HepG2 (cell line): ENCODE results near the gene NUDT22. TPM values are rescaled to one million over a fixed set of nuclear protein-coding genes. Genes with fewer than 3 reads are reported as not detected.

Source experiments
- BORCS8-MEF2B ChIP-seq: sonication (generic); formaldehyde crosslinking; IDR thresholded peaks from 2 replicates; pipeline ENCODE4 v1.8.0; 2022; ENCODE audit warnings: mild to moderate bottlenecking, missing genetic modification reagents
- FOXK1 ChIP-seq: sonication (generic); formaldehyde crosslinking; IDR thresholded peaks from 2 replicates; pipeline ENCODE4 v1.4.0; 2020; ENCODE audit warnings: low read depth, missing genetic modification reagents, borderline replicate concordance
- MXD1 ChIP-seq: sonication (generic); formaldehyde crosslinking; IDR thresholded peaks from 2 replicates; pipeline ENCODE4 v1.4.0; 2020; ENCODE audit warnings: mild to moderate bottlenecking, missing genetic modification reagents
- NFIC ChIP-seq: IDR thresholded peaks from 2 replicates; pipeline ENCODE4 v1.6.1; 2012; ENCODE audit warnings: mild to moderate bottlenecking, low read length, inconsistent platforms
- NR3C1 ChIP-seq: sonication (generic); formaldehyde crosslinking; IDR thresholded peaks from 2 replicates; pipeline ENCODE4 v1.4.0; 2020; ENCODE audit warnings: missing genetic modification reagents
- PCBP2 ChIP-seq: fragments of 200-400 bp; formaldehyde crosslinking; optimal IDR thresholded peaks from 2 replicates; pipeline ENCODE3; 2018; ENCODE audit warnings: low read length, low read depth; ENCODE audit not compliant: poor library complexity, severe bottlenecking
- SETDB1 ChIP-seq: sonication (generic); formaldehyde crosslinking; IDR thresholded peaks from 2 replicates; pipeline ENCODE4 v1.5.1; 2020; ENCODE audit warnings: missing genetic modification reagents, mild to moderate bottlenecking, borderline replicate concordance
- ZBTB20 ChIP-seq: sonication (generic); formaldehyde crosslinking; IDR thresholded peaks from 2 replicates; pipeline ENCODE4 v1.8.1; 2023; ENCODE audit warnings: missing genetic modification reagents, low read depth, mild to moderate bottlenecking, borderline replicate concordance
- ZGPAT ChIP-seq: IDR thresholded peaks from 2 replicates; pipeline ENCODE4 v1.6.1; 2016; ENCODE audit warnings: mild to moderate bottlenecking
- ZNF205 ChIP-seq: IDR thresholded peaks from 2 replicates; pipeline ENCODE4 v1.6.1; 2018; ENCODE audit warnings: missing biosample characterization, missing genetic modification reagents
- ZNF275 ChIP-seq: sonication (generic); formaldehyde crosslinking; IDR thresholded peaks from 2 replicates; pipeline ENCODE4 v1.8.0; 2022; ENCODE audit warnings: missing genetic modification reagents, mild to moderate bottlenecking, inconsistent platforms, borderline replicate concordance
- ZNF30 ChIP-seq: sonication (generic); formaldehyde crosslinking; IDR thresholded peaks from 2 replicates; pipeline ENCODE4 v1.5.0; 2020; ENCODE audit warnings: mild to moderate bottlenecking, missing genetic modification reagents
- ZNF619 ChIP-seq: sonication (generic); formaldehyde crosslinking; IDR thresholded peaks from 2 replicates; pipeline ENCODE4 v1.4.0; 2020; ENCODE audit warnings: mild to moderate bottlenecking, missing genetic modification reagents
- ZNF674 ChIP-seq: sonication (generic); formaldehyde crosslinking; IDR thresholded peaks from 2 replicates; pipeline ENCODE4 v1.5.0; 2020; ENCODE audit warnings: low read depth, mild to moderate bottlenecking, missing genetic modification reagents
- ZNF768 ChIP-seq: sonication (generic); formaldehyde crosslinking; IDR thresholded peaks from 2 replicates; pipeline ENCODE4 v1.4.0; 2020; ENCODE audit warnings: missing genetic modification reagents
- ZNF784 ChIP-seq: sonication (generic); formaldehyde crosslinking; IDR thresholded peaks from 2 replicates; pipeline ENCODE4 v1.5.1; 2020; ENCODE audit warnings: missing genetic modification reagents, mild to moderate bottlenecking, borderline replicate concordance
- ZNF788 ChIP-seq: sonication (generic); formaldehyde crosslinking; IDR thresholded peaks from 2 replicates; pipeline ENCODE4 v1.5.0; 2020; ENCODE audit warnings: mild to moderate bottlenecking, missing genetic modification reagents, borderline replicate concordance
- ZNF878 ChIP-seq: sonication (generic); formaldehyde crosslinking; IDR thresholded peaks from 2 replicates; pipeline ENCODE4 v1.8.1; 2023; ENCODE audit warnings: mild to moderate bottlenecking, missing genetic modification reagents, moderate library complexity
- polyA plus RNA-seq, 8 experiments: library from polyadenylated mRNA; depleted of rRNA in 3 of 8; stranded (reverse) in 7 of 8; unstranded in 1 of 8; fragments of >200 nt; fragmentation: Illumina TruSeq in 4 of 8; extraction: Trizol in 4 of 8; gene quantifications; 2 replicates each; pipeline versions ENCODE4 v1.2.1 to v1.2.3, GENCODE V29; 2011 to 2016; ENCODE audit warnings: low read depth in 4 of 8, missing spikeins in 1 of 8, mixed read lengths in 1 of 8; ENCODE audit not compliant: insufficient read depth in 1 of 8
- total RNA-seq, 5 experiments: library from RNA; depleted of rRNA; stranded (reverse); fragments of >200 nt; fragmentation: Illumina TruSeq; extraction: Trizol; gene quantifications; 2 replicates each; pipeline ENCODE4 v1.2.3, GENCODE V29; 2016; ENCODE audit warnings: low read depth in 1 of 5
- TF ChIP-seq, protein P1 (sequence below): IDR thresholded peaks from 2 replicates; pipeline ENCODE4 v1.6.1; 2016; ENCODE audit warnings: missing biosample characterization, missing genetic modification reagents, low read depth
- TF ChIP-seq, protein P2 (sequence below): sonication (generic); formaldehyde crosslinking; IDR thresholded peaks from 2 replicates; pipeline ENCODE4 v1.8.1; 2023; ENCODE audit warnings: mild to moderate bottlenecking, missing genetic modification reagents

NUDT22 gene
- total and polyA plus RNA-seq, 2 of the 13 experiments (the other 11 are each of a cell fraction or from before 2014, with no cell fraction given) = 33.5 to 39.8 TPM

DNA sequence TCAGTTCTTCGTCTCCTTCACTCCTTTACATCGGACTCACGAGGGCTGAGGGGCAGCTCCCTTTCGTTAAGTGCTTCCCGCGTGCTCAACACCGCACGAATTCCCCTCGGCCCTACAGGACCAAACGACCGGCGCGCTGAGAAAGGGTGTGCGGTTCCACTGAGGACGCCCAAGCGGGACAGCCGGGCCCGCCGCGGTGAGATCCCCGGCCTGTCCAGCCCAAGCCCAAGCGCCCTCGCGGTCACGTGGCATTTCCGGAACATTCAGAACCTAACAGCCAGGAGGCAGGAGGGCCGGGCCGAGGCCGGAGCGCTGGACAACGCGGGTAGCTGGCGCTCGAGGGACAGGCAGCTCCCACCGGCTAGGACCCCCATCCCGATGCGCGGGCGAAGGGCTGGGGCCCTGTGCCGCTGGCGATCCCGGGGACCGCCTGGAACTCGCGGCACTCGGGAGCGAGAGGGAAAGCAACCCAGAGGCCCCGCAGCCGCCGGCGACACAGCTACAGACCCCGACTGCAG lies 40.8 kb upstream of the NUDT22 start (continued):
- TF ChIP-seq, protein P1, sequence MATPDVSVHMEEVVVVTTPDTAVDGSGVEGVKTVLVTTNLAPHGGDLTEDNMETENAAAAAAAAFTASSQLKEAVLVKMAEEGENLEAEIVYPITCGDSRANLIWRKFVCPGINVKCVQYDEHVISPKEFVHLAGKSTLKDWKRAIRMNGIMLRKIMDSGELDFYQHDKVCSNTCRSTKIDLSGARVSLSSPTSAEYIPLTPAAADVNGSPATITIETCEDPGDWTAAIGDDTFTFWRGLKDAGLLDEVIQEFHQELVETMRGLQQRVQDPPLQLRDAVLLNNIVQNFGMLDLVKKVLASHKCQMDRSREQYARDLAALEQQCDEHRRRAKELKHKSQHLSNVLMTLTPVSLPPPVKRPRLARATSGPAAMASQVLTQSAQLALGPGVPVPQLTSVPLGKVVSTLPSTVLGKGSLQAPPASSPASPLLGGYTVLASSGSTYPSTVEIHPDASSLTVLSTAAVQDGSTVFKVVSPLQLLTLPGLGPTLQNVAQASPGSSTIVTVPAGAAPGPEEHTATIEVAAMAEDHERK (CRISPR knock-in tag) = no peak
- no peak for TF ChIP-seq SETDB1 (CRISPR knock-in tag)
- peak; percentile 98 for TF ChIP-seq ZNF784 (CRISPR knock-in tag)
- peak; percentile 97 for TF ChIP-seq ZNF788 (CRISPR knock-in tag)
- TF ChIP-seq ZNF768 = peak; percentile 79
- no peak for TF ChIP-seq PCBP2
- peak; percentile 77; the same call in 1 of the 2 replicates for TF ChIP-seq ZNF878 (CRISPR knock-in tag)
- peak; percentile 97 for TF ChIP-seq ZNF30 (CRISPR knock-in tag)
- peak; percentile 79; the same call in 1 of the 2 replicates for TF ChIP-seq ZGPAT
- no peak for TF ChIP-seq FOXK1 (CRISPR knock-in tag)
- TF ChIP-seq BORCS8-MEF2B (CRISPR knock-in tag) = peak; percentile 94
- peak; percentile 80; the same call in 1 of the 2 replicates for TF ChIP-seq ZNF275 (CRISPR knock-in tag)
- TF ChIP-seq ZNF674 = no peak; the same call in 1 of the 2 replicates
- TF ChIP-seq ZNF619 (CRISPR knock-in tag) = peak; percentile 99
- TF ChIP-seq NR3C1 = no peak
- peak; percentile 71; the same call in 1 of the 2 replicates for TF ChIP-seq ZNF205 (CRISPR knock-in tag)
- TF ChIP-seq ZBTB20 (CRISPR knock-in tag) = peak; percentile 79; the same call in 1 of the 2 replicates
- TF ChIP-seq NFIC = no peak
- TF ChIP-seq, protein P2, sequence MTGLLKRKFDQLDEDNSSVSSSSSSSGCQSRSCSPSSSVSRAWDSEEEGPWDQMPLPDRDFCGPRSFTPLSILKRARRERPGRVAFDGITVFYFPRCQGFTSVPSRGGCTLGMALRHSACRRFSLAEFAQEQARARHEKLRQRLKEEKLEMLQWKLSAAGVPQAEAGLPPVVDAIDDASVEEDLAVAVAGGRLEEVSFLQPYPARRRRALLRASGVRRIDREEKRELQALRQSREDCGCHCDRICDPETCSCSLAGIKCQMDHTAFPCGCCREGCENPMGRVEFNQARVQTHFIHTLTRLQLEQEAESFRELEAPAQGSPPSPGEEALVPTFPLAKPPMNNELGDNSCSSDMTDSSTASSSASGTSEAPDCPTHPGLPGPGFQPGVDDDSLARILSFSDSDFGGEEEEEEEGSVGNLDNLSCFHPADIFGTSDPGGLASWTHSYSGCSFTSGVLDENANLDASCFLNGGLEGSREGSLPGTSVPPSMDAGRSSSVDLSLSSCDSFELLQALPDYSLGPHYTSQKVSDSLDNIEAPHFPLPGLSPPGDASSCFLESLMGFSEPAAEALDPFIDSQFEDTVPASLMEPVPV = peak; percentile 96
- TF ChIP-seq MXD1 (CRISPR knock-in tag) = peak; percentile 98
